Measurements from ENCODE around the gene C10orf90.

GRCh38 chr10:126503392-126504062 is 167.0 kb downstream of the C10orf90 start:
- no peak for TF ChIP-seq CTCF (IDR thresholded peaks at IDR 0.05)
- TF ChIP-seq POLR2A (IDR thresholded peaks at IDR 0.05): no peak
- TF ChIP-seq EP300 (IDR thresholded peaks at IDR 0.05): no peak

Data from ovary (tissue), 3 donors.